ENCODE data around the gene GRK3.

DNA sequence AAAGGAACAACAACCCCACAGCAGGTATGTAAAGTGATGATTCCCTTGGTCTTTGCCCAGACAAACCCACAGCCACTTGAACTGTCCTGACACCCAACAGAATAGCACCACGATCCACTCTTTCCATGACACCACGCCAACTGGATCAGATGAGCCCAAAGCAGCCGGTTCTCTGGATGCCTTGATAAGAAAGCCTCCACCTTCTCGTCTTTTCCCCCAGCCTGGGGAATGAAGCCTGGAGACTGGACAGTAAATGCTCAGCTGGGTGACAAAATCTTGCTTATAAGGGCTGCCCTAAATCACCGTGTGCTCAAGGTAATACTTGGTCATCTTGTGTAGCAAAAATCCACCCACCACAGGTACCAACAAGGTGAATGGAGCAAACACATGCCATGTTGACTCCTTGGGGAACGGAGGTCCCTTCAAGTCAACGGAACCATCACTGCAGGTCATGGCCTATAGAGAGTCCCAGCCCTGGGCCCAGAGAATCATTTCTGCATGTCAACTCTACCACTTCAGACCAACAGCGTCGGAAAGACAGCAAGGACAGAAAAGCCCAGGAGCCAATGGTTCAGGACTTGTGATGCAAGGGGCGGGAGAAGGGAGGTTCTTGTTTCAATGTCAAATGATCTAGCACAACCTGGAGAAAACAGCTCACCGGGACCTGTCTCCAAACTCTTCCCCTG lies 175.3 kb downstream of the GRK3 start:
- TF ChIP-seq POLR2AphosphoS5 (IDR thresholded peaks at IDR 0.05) (no peak), CTCF (IDR thresholded peaks at IDR 0.05) (no peak), EP300 (IDR thresholded peaks at IDR 0.05) (no peak)
